Kasumi-1 (cell line): Measurements from ENCODE around the gene KCNH2.

Experiments
- DNase-seq, 2 experiments: peaks; one replicate each; lab custom pipeline; 2025; lab: John Stamatoyannopoulos, UW

KCNH2 gene

GRCh38 chr7:150974468-150975391, 3.4 kb downstream of the KCNH2 start:
- DNase-seq, result peak; percentile 20 to 31

- DNase-seq, result no peak
These were observed 4.3 kb downstream of the KCNH2 start for GRCh38 chr7:150973571-150974451.

GRCh38 chr7:150972741-150973140, 5.4 kb downstream of the KCNH2 start:
- DNase-seq, result no peak

- no peak for DNase-seq
These were observed 6.1 kb downstream of the KCNH2 start for GRCh38 chr7:150972023-150972468.

GRCh38 chr7:150971242-150972022, 6.7 kb downstream of the KCNH2 start:
- no peak for DNase-seq

GRCh38 chr7:150970424-150970823, 7.7 kb downstream of the KCNH2 start:
- no peak for DNase-seq

GRCh38 chr7:150969475-150969874, 8.6 kb downstream of the KCNH2 start:
- DNase-seq, result no peak

- no peak for DNase-seq
These were observed 9.3 kb downstream of the KCNH2 start for GRCh38 chr7:150968734-150969372.

GRCh38 chr7:150968056-150968733, 9.9 kb downstream of the KCNH2 start:
- no peak for DNase-seq

- no peak for DNase-seq
These were observed 10.8 kb downstream of the KCNH2 start for GRCh38 chr7:150967349-150967748.

GRCh38 chr7:150966002-150966401, 12.1 kb downstream of the KCNH2 start:
- DNase-seq, result no peak

GRCh38 chr7:150965273-150965830, 12.8 kb downstream of the KCNH2 start:
- DNase-seq, result no peak

- peak; percentile 74 to 78 for DNase-seq
These were observed 13.5 kb downstream of the KCNH2 start for GRCh38 chr7:150964593-150965111.

- no peak for DNase-seq
These were observed 14.2 kb downstream of the KCNH2 start for GRCh38 chr7:150963707-150964559.

GRCh38 chr7:150962553-150963399, 15.3 kb downstream of the KCNH2 start:
- DNase-seq, result peak; percentile 63 to 70

GRCh38 chr7:150962290-150962552, 15.9 kb downstream of the KCNH2 start:
- DNase-seq, result no peak

GRCh38 chr7:150961510-150962289, 16.4 kb downstream of the KCNH2 start:
- DNase-seq, result no peak
